GM19023 (cell line): ENCODE results near the gene CDK19.

Experiments used
- ATAC-seq: cut with Tn5 transposase; IDR thresholded peaks from one replicate; pipeline ENCODE4 v1.9.1; 2021; ENCODE audit warnings: mild to moderate bottlenecking, moderate library complexity; ENCODE audit not compliant: unreplicated experiment

CDK19 gene

GRCh38 chr6:110708295-110708950, 106.8 kb downstream of the CDK19 start:
- no peak for ATAC-seq

DNA sequence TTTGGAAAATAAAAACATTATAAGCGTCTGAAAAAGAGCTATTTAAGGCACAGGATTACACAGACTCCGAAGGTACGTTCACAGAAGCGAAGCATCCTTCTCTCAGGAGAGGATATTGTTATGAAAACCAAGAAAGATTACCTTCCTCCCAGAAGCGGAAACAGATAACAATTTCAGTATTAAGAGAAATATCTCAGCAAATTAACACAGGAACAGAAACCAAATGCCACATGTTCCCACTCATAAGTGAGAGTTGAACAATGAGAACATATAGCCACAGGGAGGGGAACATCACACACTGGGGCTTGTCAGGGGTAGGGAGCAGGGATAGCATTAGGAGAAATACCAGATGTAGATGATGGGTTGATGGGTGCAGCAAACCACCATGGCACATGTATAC, 109.7 kb downstream of the CDK19 start:
- ATAC-seq = no peak

DNA sequence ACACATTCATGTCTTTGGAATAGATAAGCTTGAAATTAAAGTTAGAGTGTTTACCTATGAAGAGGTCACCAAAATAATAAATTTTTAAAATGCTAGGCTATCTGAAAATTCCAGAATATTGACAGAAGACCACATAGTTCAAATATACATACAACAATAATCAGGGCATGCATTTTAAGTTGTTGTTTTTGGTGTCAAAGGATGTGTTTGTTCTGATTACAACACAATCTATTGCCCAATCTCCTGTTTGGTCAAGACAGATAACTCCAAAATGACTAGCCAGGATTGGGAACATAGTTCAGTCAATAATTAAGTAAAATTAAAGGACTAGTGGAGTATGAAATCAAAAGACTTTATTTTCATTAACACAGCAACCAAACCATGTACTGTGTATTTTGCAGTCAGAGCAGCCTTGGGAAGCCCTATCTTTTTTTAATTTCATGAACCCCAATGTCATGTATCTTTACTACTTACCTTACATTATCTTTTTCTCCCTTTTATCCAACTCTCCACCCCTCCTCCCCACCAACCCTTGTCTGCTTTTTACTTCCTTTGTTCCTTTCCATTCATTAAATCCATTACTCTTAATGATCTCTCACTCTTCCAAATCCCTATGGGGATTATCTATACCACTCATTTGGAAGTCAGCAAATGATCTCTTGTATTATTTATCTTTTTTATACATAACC, 111.2 kb downstream of the CDK19 start:
- ATAC-seq = no peak

DNA sequence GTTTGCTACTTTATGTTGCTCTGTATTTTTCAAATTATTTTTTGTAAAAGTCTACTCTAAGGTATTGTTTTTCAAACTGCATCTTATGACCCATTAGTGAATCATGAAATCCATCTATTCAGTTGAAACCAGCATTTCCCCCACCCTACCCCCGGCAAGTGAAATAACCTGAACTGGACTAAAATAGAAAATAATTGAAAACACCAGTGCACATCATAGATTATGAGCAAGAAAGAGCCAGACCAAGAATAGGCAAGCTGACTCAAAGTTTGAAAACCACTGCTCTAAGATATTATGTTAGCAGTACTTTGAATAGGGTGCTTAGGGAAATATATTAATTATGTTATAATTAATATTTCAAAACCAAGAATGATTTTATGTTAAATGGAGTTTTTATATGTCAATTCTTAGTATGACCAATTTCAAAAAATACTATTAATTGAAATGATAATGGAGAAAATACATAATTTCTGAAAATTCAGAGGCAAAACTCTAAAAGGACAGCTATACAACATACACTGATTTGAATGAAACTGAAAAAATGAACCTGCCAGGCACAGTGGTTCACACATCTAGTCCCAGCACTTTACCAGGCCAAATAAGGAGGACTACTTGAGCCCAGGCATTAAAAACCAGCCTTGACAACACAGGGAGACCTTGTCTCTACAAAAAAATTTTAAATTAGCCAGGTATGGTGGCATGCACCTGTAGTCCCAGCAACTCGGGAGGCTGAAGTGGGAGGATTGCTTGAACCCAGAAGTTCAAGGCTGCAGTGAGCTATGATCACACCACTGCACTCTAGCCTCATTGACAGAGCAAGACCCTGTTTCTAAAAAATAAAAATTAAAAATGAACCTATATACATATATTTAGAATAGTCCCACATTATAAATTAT, 112.0 kb downstream of the CDK19 start:
- ATAC-seq = no peak

DNA sequence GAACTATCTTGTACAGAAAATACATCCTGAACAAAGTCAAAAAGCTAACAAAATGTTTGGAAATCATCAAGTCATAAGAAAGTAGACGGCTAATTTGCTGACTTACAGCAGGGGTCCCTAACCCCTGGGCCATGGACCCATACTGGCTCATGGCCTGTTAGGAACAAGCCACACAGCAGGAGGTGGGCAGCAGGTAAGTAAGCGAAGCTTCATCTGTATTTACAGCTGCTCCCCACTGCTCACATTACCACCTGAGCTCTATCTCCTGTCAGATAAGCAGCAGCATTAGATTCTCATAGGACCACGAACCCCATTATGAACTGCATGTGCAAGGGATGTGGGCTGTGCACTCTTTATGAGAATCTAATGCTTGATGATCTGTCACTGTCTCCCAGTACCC, 115.5 kb downstream of the CDK19 start:
- no peak for ATAC-seq

DNA sequence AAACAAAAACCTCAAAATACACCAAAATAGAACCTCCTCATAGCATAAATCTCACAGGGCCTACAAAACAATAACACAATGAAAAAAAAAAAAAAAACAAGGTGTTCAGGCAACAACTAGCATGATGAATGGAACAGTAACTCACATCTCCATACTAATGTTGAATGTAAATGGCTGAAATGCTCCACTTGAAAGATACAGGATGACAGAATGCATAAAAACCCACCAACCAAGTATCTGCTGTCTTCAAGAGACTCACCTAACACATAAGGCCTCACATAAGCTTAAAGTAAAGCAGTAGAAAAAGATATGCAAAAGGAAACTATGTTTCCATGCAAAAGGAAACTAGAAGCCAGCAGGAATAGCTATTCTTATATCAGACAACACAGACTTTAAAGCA, 121.3 kb downstream of the CDK19 start:
- no peak for ATAC-seq

- ATAC-seq = no peak
Measured at GRCh38 chr6:110693296-110693695, 122.0 kb downstream of the CDK19 start.

DNA sequence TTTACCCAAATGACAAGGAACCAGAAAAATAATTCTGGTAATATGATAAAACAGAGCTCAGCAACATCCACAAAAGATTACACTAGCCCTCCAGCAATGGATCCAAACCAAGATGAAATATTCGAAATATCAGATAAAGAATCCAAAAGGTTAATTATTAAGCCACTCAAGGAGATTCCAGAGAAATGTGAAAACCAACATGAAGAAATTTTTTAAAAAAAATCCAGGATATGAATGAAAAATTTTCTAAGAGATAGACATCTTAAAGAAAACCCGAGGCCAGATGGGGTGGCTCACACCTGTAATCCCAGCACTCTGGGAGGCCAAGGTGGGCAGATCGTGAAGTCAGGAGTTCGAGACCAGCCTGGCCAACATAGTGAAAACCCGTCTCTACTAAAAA, 124.4 kb downstream of the CDK19 start:
- no peak for ATAC-seq

DNA sequence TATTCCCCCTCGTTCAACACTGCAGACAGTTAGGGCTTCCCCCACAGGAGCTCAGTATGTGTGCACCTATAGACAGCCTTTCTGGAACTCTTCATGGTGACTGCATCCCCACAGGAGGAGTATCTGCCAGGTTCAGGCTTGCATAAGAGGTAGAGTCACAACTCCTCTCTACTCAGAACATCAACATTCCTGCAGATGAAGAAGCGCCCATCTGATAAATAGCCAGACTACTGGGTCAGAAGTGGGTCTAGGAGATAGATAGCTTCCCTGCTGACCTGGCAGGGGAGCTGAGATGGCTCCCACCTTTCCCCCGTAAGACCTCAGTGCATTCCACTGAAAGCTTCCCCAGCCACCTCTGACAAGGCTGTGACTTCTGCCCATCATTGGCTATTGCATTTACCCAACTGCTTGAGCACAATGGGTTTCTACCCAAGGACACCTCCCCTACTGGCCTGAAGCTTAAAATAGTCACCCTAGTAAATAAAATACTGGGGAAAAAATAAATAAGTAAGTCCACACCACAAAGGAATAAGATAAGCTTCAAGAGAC, 125.1 kb downstream of the CDK19 start:
- no peak for ATAC-seq

DNA sequence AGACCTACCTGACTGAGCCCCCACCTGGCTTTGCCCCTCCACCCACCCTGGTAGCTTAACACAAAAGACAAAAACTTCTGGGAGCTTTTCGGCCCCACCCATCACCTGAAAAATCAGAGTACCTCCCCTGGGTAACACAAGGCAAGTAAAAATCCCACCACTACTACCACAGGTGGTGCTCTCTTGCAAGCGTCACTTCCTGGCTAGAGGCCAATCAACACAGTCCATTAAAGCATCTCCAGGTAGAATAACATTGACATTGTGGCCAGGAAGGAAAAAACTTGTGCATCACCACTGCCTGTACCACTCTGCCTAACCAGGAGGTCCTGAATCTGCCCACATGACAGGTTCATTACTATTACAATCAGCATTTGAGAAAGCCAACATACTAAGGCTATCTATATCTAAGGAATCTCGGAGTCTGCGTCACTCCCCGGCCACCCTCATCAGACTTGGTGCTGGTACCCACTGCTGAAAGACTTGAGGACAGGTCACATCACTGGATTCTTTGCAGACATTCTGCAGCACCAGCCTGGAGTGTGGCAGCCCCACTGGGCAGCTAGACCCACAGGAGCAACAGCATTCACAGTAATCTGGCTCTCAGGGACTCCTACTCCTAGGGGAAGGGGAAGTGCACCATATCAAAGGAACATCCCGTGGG, 125.9 kb downstream of the CDK19 start:
- no peak for ATAC-seq

DNA sequence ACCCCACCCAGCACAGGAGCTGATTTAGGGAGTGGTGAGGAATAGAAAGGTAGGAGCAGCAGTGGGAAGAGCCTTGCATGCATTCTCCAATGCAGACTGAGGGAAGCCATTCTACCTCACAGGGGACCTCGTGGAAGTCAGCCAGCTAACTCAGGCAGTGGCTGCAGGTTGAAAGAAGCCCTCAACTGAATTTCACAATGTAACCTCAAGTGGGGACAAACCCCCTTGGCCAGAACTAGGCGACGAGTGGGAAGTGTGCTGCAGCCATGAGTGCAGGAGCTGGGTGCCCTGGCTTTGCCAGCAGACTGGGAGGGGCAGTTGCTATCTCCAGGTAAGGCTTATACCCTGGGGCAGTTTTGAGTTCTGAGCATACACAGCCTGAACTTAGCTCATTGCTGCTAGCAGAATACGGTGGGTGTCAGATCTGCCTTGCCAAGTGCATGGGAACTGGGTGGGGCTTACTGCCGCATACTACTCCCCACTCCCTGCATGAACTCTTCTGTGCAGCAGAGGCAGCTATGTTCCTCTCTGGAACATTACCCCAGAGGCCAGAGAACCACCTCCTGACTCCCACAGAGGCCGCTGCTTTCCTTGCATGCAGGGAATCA, 126.5 kb downstream of the CDK19 start:
- no peak for ATAC-seq

- no peak for ATAC-seq
Measured at GRCh38 chr6:110687326-110687725, 127.9 kb downstream of the CDK19 start.

- no peak for ATAC-seq
Measured at GRCh38 chr6:110683241-110683640, 132.0 kb downstream of the CDK19 start.

- peak; percentile 95 for ATAC-seq
Measured at GRCh38 chr6:110682460-110682853, 132.8 kb downstream of the CDK19 start.

DNA sequence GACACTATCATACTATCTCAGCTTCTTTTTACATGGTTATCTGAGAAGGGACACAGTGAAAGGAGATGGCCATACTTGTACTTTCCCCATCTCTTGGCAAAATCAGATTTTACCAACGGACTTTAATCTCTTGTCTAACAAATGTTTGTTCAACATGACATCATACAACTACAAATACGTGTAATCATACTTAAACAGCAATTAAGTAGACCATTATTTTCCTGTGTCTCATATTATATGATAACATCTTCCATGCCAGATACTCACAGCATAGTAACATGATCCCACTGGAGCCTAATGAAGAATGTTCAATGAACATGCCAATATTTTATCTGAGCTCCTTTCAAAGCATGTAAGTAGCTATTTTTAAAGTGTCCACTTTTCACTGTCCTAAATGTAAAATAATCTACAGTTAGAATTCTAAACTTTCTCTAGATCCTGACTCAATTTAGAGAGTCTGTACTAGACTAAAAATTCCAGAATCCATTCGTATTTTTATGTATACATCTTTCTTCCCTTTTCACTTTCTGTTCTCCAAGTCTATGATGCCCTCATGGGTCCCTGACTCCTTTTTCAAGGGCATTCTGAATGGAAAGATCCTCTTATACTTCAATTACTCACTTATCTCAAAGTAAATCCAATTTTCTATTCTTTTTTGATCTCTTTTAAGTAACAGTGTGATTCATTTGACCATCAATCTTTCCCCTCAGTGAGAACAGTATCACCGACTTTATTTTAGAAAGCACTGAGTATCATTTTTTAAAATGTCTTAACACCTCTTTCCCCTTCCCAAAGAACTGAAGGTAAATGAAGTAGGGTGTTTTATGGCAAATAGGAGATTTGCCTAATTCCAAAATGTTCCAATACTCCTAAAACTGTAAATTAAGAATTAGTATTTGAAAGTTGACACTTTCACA, 133.5 kb downstream of the CDK19 start:
- no peak for ATAC-seq

DNA sequence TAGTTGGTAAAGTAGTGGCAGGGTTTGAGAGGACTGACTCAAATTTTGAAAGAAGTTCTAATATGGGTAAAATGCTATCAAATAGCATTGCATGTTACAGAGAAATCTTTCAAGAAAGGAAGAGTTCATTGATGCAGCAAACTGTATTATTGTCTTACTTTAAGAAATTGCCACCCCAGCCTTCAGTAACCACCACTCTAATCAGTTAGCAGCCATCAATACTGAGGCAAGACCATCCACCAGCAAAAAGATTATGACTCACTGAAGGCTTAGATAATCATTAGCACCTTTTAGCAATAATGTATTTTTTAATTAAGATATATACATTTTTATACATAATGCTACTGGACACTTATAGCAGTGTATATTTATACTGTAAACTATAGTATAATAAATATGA, 138.9 kb downstream of the CDK19 start:
- ATAC-seq = no peak

GRCh38 chr6:110674096-110674495, 141.2 kb downstream of the CDK19 start:
- ATAC-seq = no peak

GRCh38 chr6:110672122-110672521, 143.1 kb downstream of the CDK19 start:
- ATAC-seq = no peak

DNA sequence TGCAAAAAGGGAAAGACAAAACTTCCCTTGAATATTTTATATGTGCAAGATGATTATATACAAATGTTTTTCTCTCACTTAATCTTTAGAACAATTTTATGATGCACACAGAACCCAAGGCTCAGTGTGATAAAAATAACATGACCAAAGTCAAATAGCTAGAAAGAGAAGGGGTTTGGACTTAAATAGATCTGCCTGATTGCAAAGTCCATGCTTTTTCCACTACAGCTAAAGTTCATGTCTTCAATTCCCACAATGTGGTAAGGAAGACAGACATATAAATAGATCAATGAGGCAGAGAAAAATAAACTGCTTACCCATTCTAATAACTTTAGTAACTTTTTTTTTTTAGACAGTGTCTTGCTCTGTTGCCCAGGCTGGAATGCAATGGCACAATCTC, 143.8 kb downstream of the CDK19 start:
- no peak for ATAC-seq

DNA sequence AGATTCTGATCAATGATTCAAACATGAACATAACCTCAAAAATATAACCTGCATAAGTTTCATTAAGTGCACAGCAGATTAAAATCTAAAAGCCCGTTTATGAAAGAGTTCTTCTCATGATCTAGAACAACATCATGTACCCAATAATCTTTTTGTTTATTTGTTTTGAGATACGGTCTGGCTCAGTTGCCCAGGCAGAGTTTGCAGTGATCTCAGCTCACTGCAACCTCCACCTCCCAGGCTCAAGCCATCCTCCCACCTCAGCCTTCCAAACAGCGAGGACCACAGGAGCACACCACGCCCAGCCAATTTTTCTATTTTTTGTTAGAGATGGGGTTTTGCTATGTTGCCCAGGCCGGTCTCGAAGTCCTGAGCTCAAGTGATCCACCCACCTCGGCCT, 149.7 kb downstream of the CDK19 start:
- ATAC-seq = no peak
